Vagina (tissue), 2 donors: Measurements from ENCODE around the gene DMRT2. TPM values are rescaled to one million over a fixed set of nuclear protein-coding genes. Genes with fewer than 3 reads are reported as not detected.

Source experiments
- DNase-seq, 2 donors: peaks; one replicate each; pipeline ENCODE4 v3.0.0-alpha.2; 2017; ENCODE audit errors: extremely low spot score in 2 of 2
- H3K27ac ChIP-seq: fragments of 200-600 bp; sonication (generic); one replicate; pipeline ENCODE4 v1.5.1; 2019
- H3K27me3 ChIP-seq: fragments of 200-600 bp; sonication (generic); one replicate; pipeline ENCODE4 v1.5.1; 2019
- H3K36me3 ChIP-seq, 2 donors: fragments of 200-600 bp; sonication (generic); one replicate each; pipeline ENCODE4 v1.5.1; 2017 to 2019
- H3K4me1 ChIP-seq: fragments of 200-600 bp; sonication (generic); one replicate; pipeline ENCODE4 v1.5.1; 2019
- H3K4me3 ChIP-seq, 2 donors: fragments of 200-600 bp; sonication (generic); 1 replicate in 1 of 2; 2 replicates in 1 of 2; pipeline ENCODE4 v1.5.1; 2016 to 2019
- H3K9me3 ChIP-seq: fragments of 200-600 bp; sonication (generic); one replicate; pipeline ENCODE4 v1.5.1; 2019
- POLR2A ChIP-seq, 2 donors: fragments of 450-650 bp; IDR thresholded peaks; one replicate each; pipeline ENCODE4 v1.6.1; 2017; ENCODE audit warnings: antibody characterized with exemption in 2 of 2, mild to moderate bottlenecking in 2 of 2, moderate library complexity in 2 of 2
- POLR2AphosphoS5 ChIP-seq, 2 donors: sonication (generic); formaldehyde crosslinking; IDR thresholded peaks; one replicate each; pipeline ENCODE4 v1.9.0; 2017; ENCODE audit warnings: antibody characterized with exemption in 2 of 2, mild to moderate bottlenecking in 2 of 2, low read depth in 1 of 2; ENCODE audit not compliant: insufficient read depth in 1 of 2
- intact Hi-C: fragments of 100-400 bp; cut with DNase I; formaldehyde crosslinking; loops from one replicate; pipeline ENCODE4 v1.15.1; 2023
- total RNA-seq: library from RNA; depleted of rRNA; stranded (reverse); fragments of >200 nt; gene quantifications from one replicate; pipeline ENCODE4 v1.2.3, GENCODE V29; 2016
- TF ChIP-seq, protein P1 (sequence below), 3 experiments: fragments of 450-650 bp in 2 of 3; fragments of 200-600 bp in 1 of 3; sonication (generic) in 1 of 3; IDR thresholded peaks; one replicate each; pipeline ENCODE4 v1.5.1; 2017 to 2019; ENCODE audit warnings: antibody characterized with exemption in 3 of 3, mild to moderate bottlenecking in 2 of 3, moderate library complexity in 2 of 3

Gene DMRT2
- total RNA-seq, 1 donor from 2014 or later = 2.5 TPM

DNA sequence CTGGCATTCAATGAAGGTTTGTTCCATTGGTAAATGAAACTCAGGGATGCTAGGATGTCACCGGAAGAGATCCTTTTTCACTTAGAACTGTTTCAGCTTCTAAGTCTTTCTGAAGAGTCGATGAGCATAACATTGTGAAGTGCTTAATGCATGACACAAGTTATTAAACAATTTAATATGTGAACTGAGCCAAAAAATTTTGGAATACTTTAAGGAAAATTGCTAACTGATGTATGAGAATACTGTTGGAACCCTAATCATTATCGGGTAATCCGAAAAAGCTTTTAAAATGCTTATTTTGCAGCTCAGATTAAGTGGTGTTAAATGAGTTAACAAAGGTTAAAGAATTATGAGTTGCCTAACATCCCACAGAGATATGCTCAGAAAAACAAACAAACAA, 34.9 kb downstream of the DMRT2 start:
- TF ChIP-seq, protein P1, sequence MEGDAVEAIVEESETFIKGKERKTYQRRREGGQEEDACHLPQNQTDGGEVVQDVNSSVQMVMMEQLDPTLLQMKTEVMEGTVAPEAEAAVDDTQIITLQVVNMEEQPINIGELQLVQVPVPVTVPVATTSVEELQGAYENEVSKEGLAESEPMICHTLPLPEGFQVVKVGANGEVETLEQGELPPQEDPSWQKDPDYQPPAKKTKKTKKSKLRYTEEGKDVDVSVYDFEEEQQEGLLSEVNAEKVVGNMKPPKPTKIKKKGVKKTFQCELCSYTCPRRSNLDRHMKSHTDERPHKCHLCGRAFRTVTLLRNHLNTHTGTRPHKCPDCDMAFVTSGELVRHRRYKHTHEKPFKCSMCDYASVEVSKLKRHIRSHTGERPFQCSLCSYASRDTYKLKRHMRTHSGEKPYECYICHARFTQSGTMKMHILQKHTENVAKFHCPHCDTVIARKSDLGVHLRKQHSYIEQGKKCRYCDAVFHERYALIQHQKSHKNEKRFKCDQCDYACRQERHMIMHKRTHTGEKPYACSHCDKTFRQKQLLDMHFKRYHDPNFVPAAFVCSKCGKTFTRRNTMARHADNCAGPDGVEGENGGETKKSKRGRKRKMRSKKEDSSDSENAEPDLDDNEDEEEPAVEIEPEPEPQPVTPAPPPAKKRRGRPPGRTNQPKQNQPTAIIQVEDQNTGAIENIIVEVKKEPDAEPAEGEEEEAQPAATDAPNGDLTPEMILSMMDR (IDR thresholded peaks at IDR 0.05) = no peak
- no peak for TF ChIP-seq POLR2AphosphoS5 (IDR thresholded peaks at IDR 0.05; ENCODE audit: insufficient read depth in 1 of 2, low read depth in 1 of 2)
- TF ChIP-seq POLR2A (IDR thresholded peaks at IDR 0.05) = no peak
- H3K4me3 ChIP-seq = no peak overlapping the region
- H3K36me3 ChIP-seq = no peaks in the 10 kb centered on the region
- H3K27me3 ChIP-seq = no peaks in the 10 kb centered on the region
- H3K9me3 ChIP-seq = no peaks in the 10 kb centered on the region
- DNase-seq = no peak
- H3K4me1 ChIP-seq = no peaks in the 10 kb centered on the region
- H3K27ac ChIP-seq = no peak overlapping the region
- intact Hi-C loops = no loop called here

- Histone ChIP-seq H3K4me3 (no peak overlapping the region), H3K4me1 (no peaks in the 10 kb centered on the region), H3K9me3 (no peaks in the 10 kb centered on the region), H3K27ac (no peak overlapping the region), H3K27me3 (no peaks in the 10 kb centered on the region), H3K36me3 (no peaks in the 10 kb centered on the region)
- no peak for TF ChIP-seq POLR2AphosphoS5 (IDR thresholded peaks at IDR 0.05; ENCODE audit: insufficient read depth in 1 of 2, low read depth in 1 of 2)
- TF ChIP-seq, protein P1 (IDR thresholded peaks at IDR 0.05) = no peak
- TF ChIP-seq POLR2A (IDR thresholded peaks at IDR 0.05) = no peak
- intact Hi-C loops = no loop called here
- DNase-seq = no peak
Measured at GRCh38 chr9:1086517-1086916, 36.4 kb downstream of the DMRT2 start.

DNA sequence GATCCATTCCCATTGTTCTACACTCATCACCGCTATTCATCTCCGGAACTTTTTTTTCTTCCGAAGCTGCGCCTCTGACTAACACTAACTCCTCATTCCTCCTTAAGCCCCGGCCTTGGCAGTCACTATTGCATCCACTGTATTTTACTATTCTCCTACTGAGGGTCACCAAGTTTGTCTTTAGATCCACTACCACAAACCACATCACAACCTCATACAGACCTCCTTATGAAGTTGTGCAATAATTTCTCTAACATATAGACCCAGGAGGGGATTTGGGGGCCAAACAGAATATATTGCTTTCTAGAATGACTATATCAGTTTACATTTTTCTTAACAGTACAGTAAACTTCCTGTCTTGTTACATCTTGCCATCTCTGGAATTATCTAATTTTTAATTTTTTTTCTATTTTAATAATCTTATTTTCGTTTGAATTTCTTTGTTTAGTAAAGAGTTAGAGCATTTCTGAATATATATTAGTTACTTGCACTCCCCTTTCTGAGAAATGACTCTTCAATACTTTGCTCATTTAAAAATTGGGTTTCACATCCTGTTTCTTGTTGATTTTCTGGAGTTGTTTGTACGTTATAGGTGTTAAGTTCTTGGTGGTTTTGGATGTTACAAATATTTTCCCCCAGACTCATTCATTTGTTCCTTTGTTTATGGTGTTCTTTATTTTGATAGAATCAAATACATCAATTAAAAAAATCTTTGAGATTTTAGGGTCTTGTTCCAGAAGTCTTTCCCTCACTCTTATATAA, 37.1 kb downstream of the DMRT2 start:
- no peaks in the 10 kb centered on the region for H3K4me1 ChIP-seq
- H3K4me3 ChIP-seq = no peak overlapping the region
- intact Hi-C loops = no loop called here
- no peaks in the 10 kb centered on the region for H3K36me3 ChIP-seq
- H3K9me3 ChIP-seq = no peaks in the 10 kb centered on the region
- TF ChIP-seq POLR2A (IDR thresholded peaks at IDR 0.05) (no peak), POLR2AphosphoS5 (IDR thresholded peaks at IDR 0.05; ENCODE audit: insufficient read depth in 1 of 2, low read depth in 1 of 2) (no peak)
- TF ChIP-seq, protein P1 (IDR thresholded peaks at IDR 0.05) = no peak
- no peaks in the 10 kb centered on the region for H3K27me3 ChIP-seq
- H3K27ac ChIP-seq = no peak overlapping the region
- DNase-seq = no peak

GRCh38 chr9:1094749-1095148, 44.6 kb downstream of the DMRT2 start:
- H3K27me3 ChIP-seq = no peaks in the 10 kb centered on the region
- H3K9me3 ChIP-seq = no peaks in the 10 kb centered on the region
- H3K4me3 ChIP-seq = no peak overlapping the region
- DNase-seq = no peak
- H3K4me1 ChIP-seq = no peaks in the 10 kb centered on the region
- H3K27ac ChIP-seq = no peak overlapping the region
- intact Hi-C loops = no loop called here
- no peaks in the 10 kb centered on the region for H3K36me3 ChIP-seq
- TF ChIP-seq POLR2A (IDR thresholded peaks at IDR 0.05) (no peak), POLR2AphosphoS5 (IDR thresholded peaks at IDR 0.05; ENCODE audit: insufficient read depth in 1 of 2, low read depth in 1 of 2) (no peak)
- TF ChIP-seq, protein P1 (IDR thresholded peaks at IDR 0.05) = no peak
